HUES6 (cell line): ENCODE data around the gene TECTB.

Experiments
- H3K27ac ChIP-seq: 2 replicates; pipeline ENCODE4 v1.7.0; 2013; ENCODE audit warnings: low read depth, mild to moderate bottlenecking, low read length, inconsistent platforms
- H3K27me3 ChIP-seq: 2 replicates; pipeline ENCODE4 v1.6.1; 2013; ENCODE audit warnings: low read length; ENCODE audit not compliant: control insufficient read depth, insufficient read depth
- H3K36me3 ChIP-seq: 2 replicates; pipeline ENCODE4 v1.6.1; 2013; ENCODE audit warnings: low read length; ENCODE audit not compliant: control insufficient read depth, insufficient read depth
- H3K4me1 ChIP-seq: 2 replicates; pipeline ENCODE4 v1.6.1; 2013; ENCODE audit warnings: low read length; ENCODE audit not compliant: control insufficient read depth, insufficient read depth
- H3K4me3 ChIP-seq: 2 replicates; pipeline ENCODE4 v1.5.1; 2013; ENCODE audit warnings: low read depth, low read length
- H3K9ac ChIP-seq: one replicate; pipeline ENCODE4 v1.6.1; 2013; ENCODE audit warnings: mild to moderate bottlenecking, low read length
- H3K9me3 ChIP-seq: 2 replicates; pipeline ENCODE4 v1.6.1; 2013; ENCODE audit warnings: low read depth, low read length; ENCODE audit not compliant: control insufficient read depth, insufficient read depth

TECTB gene

DNA sequence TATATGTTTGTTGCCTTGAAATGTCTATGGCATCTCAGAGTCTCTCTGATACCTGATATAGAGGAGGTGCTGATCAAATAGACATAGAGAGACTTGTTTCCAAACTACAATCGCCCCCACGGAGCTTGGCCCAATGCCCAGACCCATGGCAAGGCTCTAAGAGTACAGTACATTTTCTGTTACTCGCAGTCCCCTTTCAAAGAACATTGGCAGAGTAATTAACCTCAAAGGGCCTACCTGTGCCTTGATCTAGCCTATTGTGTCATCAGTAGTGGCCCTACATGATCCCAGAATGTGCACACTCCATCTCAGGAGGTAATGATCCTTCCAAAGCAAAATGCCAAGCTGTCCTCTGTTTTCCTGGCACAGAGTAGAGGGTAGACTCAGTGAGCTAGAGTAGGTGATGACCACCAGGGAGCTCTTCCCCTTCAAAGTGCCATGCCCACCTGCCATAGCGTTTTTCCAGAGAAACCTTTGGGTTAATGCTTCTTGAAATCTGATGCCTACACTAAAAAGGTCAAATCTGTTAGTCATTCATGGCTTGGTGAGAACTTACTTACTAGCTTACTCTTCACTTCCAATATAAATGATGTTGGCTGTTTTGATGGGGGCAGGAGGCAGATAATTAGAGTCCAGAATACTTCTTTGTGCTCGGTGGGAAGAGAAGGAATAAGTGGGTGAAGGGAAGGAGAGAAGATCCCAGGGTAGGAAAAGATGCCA, 49.5 kb downstream of the TECTB start:
- 0 out of 2 replicates have a peak, but pooled peaks cover 3% of the 10 kb centered on the region for H3K27me3 ChIP-seq
- no peak overlapping the region for H3K27ac ChIP-seq
- H3K4me1 ChIP-seq: no peaks in the 10 kb centered on the region
- H3K9me3 ChIP-seq: no peaks in the 10 kb centered on the region
- no peak overlapping the region for H3K4me3 ChIP-seq
- H3K36me3 ChIP-seq: no peaks in the 10 kb centered on the region
- no peak overlapping the region for H3K9ac ChIP-seq

DNA sequence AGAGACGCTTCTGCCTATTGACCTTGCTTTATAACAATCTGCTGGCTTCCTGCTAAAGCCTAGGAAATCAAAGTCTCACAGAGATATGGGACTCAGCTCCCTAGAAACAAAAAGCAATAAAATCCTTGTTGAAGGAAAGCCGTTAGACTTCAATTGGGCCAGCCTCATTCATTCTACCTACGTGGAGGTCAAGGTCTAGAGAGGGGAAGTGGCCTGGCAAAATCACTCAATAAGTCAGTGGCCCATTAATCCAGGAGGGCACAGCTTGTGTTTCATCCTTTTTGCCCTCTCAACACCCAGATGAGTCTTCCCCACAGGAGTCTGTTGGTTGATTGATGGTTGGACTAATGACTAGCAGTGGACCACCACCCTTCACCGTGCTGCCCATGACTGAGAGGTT, 50.3 kb downstream of the TECTB start:
- Histone ChIP-seq H3K27ac (no peak overlapping the region), H3K27me3 (0 out of 2 replicates have a peak, but pooled peaks cover 3% of the 10 kb centered on the region), H3K9me3 (no peaks in the 10 kb centered on the region), H3K9ac (no peak overlapping the region), H3K36me3 (no peaks in the 10 kb centered on the region), H3K4me1 (no peaks in the 10 kb centered on the region), H3K4me3 (no peak overlapping the region)

DNA sequence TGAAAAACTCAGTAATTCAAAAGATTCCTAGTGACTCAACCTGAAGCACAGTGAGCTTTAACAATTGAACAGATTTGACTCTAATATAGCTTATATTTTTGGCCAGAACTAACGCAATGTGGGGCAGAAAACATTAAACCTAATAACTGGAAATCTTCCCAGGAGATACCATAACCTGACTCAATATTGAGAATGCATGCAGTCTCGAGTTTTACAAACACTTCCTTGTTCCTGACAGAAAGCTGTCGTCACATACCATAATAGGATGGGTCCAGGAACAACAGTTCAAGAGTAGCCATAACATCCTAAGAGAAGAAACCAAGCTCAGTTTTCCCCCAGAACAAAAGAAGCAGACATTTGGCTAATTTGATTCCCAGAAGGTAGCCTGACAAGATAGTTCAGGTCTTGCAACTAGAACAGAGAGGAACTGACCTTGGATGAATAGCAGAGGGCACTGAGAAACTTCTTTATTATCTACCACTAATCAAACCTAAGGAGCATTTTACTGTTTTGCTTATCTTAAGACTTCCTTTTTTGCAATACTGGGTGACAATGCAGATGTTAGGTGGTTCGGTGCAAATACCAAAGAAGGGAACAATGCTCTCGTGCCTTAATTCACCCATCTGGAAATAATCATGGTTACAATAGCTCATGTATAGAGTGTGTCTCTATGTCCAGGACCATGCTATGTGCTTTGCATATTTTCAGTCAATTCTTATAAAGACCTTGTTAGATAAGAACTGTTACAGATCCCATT, 52.1 kb downstream of the TECTB start:
- H3K4me3 ChIP-seq: no peak overlapping the region

DNA sequence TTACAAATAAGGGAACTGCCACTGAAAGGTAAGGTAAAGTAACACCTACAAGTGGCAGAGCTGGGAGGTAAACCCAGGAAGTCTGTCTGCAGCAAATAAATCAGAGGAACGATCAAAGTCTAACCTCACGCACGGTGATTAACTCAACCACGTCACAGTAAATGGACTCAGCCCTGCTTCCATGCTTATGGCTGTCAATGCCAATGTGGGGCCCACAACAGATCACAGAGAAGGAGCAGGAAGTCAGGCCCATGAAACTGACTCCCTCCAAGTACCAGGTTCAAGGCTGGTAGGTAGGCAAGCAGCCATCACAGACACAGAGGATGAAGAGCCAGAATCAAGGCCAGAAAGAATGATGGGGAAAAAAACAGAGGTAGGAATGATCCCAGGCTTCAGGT, 52.7 kb downstream of the TECTB start:
- Histone ChIP-seq H3K27me3 (0 out of 2 replicates have a peak, but pooled peaks cover 3% of the 10 kb centered on the region), H3K9me3 (no peaks in the 10 kb centered on the region), H3K27ac (no peak overlapping the region), H3K4me1 (no peaks in the 10 kb centered on the region), H3K9ac (no peak overlapping the region), H3K4me3 (no peak overlapping the region), H3K36me3 (no peaks in the 10 kb centered on the region)

More for the DNA sequence above, 52.1 kb downstream of the TECTB start:
- Histone ChIP-seq H3K27ac (no peak overlapping the region), H3K36me3 (no peaks in the 10 kb centered on the region), H3K27me3 (0 out of 2 replicates have a peak, but pooled peaks cover 3% of the 10 kb centered on the region), H3K4me1 (no peaks in the 10 kb centered on the region), H3K9me3 (no peaks in the 10 kb centered on the region), H3K9ac (no peak overlapping the region)

GRCh38 chr10:112336556-112337201, 53.5 kb downstream of the TECTB start:
- Histone ChIP-seq H3K27me3 (0 out of 2 replicates have a peak, but pooled peaks cover 3% of the 10 kb centered on the region), H3K36me3 (no peaks in the 10 kb centered on the region), H3K9me3 (no peaks in the 10 kb centered on the region), H3K27ac (no peak overlapping the region), H3K9ac (no peak overlapping the region), H3K4me1 (no peaks in the 10 kb centered on the region), H3K4me3 (no peak overlapping the region)

DNA sequence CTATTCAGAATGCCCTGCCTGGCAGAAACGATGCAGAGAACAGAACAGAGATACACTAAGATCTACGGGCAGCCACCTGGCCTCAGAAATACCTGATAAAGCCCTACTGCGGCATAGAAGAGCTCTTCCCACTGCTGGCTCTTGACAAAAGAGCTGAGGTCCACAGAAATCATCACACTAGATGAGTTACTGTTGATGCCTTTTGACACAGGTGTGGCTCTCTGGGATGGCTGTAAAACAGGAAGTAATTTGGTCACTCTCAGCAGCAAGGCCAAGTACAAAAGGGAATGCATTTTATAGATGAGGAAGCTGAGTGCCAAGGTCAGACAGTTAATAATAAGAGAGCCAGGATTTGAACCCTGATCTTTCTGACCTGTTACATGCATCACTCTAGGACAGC, 55.8 kb downstream of the TECTB start:
- no peaks in the 10 kb centered on the region for H3K36me3 ChIP-seq
- H3K27me3 ChIP-seq: 0 out of 2 replicates have a peak, but pooled peaks cover under 1% of the 10 kb centered on the region
- H3K4me3 ChIP-seq: no peak overlapping the region
- H3K27ac ChIP-seq: no peak overlapping the region
- H3K4me1 ChIP-seq: no peaks in the 10 kb centered on the region
- no peaks in the 10 kb centered on the region for H3K9me3 ChIP-seq
- H3K9ac ChIP-seq: no peak overlapping the region

DNA sequence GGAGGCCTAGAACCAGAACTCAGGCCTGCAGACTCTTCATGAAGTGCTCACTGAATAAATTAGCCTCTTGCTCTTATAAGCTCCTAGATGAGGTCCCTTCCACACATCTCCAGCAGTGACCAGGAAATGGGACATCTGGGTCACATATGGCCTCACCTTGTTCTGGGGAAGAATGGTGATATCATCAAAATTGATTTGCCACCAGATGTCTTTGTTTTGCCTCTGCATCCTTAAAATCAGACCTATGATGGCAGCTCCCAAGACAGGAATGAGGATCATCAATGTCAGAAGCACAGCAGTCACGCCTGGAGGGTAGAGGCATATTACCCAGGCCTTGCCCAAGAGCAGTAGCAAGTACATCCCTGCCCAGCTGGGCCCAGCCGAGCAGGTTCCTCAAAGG, 57.4 kb downstream of the TECTB start:
- H3K9ac ChIP-seq: no peak overlapping the region
- no peak overlapping the region for H3K4me3 ChIP-seq
- H3K27me3 ChIP-seq: no peaks in the 10 kb centered on the region
- no peaks in the 10 kb centered on the region for H3K9me3 ChIP-seq
- H3K36me3 ChIP-seq: no peaks in the 10 kb centered on the region
- no peak overlapping the region for H3K27ac ChIP-seq
- H3K4me1 ChIP-seq: no peaks in the 10 kb centered on the region

- Histone ChIP-seq H3K27ac (no peak overlapping the region), H3K9ac (no peak overlapping the region), H3K36me3 (no peaks in the 10 kb centered on the region), H3K4me3 (no peak overlapping the region), H3K9me3 (no peaks in the 10 kb centered on the region), H3K27me3 (no peaks in the 10 kb centered on the region), H3K4me1 (no peaks in the 10 kb centered on the region)
These were observed 60.0 kb downstream of the TECTB start for GRCh38 chr10:112343056-112343806.

DNA sequence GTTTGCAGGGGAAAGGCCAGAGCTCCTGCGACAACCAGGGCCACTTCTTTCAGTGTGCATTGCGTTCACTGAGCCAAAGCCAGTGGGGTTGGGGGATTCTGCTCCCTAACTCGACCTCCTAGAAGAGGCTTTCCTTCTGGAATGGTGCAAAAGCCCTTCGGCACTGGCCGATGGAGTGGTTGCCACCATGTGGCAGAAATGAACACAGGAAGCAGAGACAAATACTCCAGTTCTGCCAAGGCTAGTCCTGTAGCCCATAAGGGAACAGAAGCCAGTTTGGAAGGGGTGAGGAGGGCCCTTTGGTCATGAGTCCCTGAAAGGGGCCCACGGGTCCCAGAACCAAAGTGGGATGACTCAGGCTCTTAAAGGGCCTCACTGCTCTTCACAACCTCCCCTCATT, 61.1 kb downstream of the TECTB start:
- H3K27me3 ChIP-seq: no peaks in the 10 kb centered on the region
- no peaks in the 10 kb centered on the region for H3K4me1 ChIP-seq
- no peak overlapping the region for H3K9ac ChIP-seq
- no peaks in the 10 kb centered on the region for H3K9me3 ChIP-seq
- no peak overlapping the region for H3K4me3 ChIP-seq
- H3K27ac ChIP-seq: no peak overlapping the region
- H3K36me3 ChIP-seq: no peaks in the 10 kb centered on the region

- Histone ChIP-seq H3K9ac (no peak overlapping the region), H3K36me3 (no peaks in the 10 kb centered on the region)
These were observed 62.0 kb downstream of the TECTB start for GRCh38 chr10:112345202-112345601.

More at GRCh38 chr10:112345202-112345601, 62.0 kb downstream of the TECTB start:
- H3K9me3 ChIP-seq: peaks cover 3% of the 10 kb centered on the region; the same call in 1 of the 2 replicates
- no peak overlapping the region for H3K27ac ChIP-seq
- no peaks in the 10 kb centered on the region for H3K4me1 ChIP-seq
- no peak overlapping the region for H3K4me3 ChIP-seq
- H3K27me3 ChIP-seq: no peaks in the 10 kb centered on the region
